Mesenchymal stem cell (in vitro differentiated cells and primary cell): ENCODE data around the gene ACAP1.
A peak's percentile ranks its signal among the peaks of the same experiment; 100 is the strongest.

Source experiments
- DNase-seq: peaks from one replicate; pipeline ENCODE4 v3.0.0-alpha.2; 2013
- H2AFZ ChIP-seq: one replicate; pipeline ENCODE4 v1.6.1; 2013; ENCODE audit warnings: low read depth, mild to moderate bottlenecking, control low read depth, inconsistent platforms, low read length, moderate library complexity
- H2AK5ac ChIP-seq: 2 replicates; pipeline ENCODE4 v1.6.1; 2013; ENCODE audit warnings: low read length, moderate library complexity, mild to moderate bottlenecking, inconsistent platforms; ENCODE audit not compliant: severe bottlenecking
- H2BK120ac ChIP-seq: one replicate; pipeline ENCODE4 v1.6.1; 2013; ENCODE audit warnings: low read depth, mild to moderate bottlenecking, inconsistent platforms, low read length, moderate library complexity
- H2BK12ac ChIP-seq, 2 experiments: one replicate each; pipeline ENCODE4 v1.6.1; 2013; ENCODE audit warnings: inconsistent platforms in 2 of 2, low read length in 2 of 2, mild to moderate bottlenecking in 2 of 2, moderate library complexity in 2 of 2, control low read depth in 1 of 2
- H2BK15ac ChIP-seq: one replicate; pipeline ENCODE4 v1.6.1; 2013; ENCODE audit warnings: mild to moderate bottlenecking, low read depth, inconsistent platforms; ENCODE audit not compliant: poor library complexity, severe bottlenecking
- H2BK5ac ChIP-seq: 2 replicates; pipeline ENCODE4 v1.6.1; 2013; ENCODE audit warnings: low read depth, mild to moderate bottlenecking, low read length, control low read depth, inconsistent platforms; ENCODE audit not compliant: poor library complexity, severe bottlenecking
- H3K14ac ChIP-seq, 2 experiments: one replicate each; pipeline ENCODE4 v1.6.1; 2013; ENCODE audit warnings: inconsistent platforms in 2 of 2, low read length in 2 of 2, control low read depth in 1 of 2, mild to moderate bottlenecking in 1 of 2, moderate library complexity in 1 of 2
- H3K18ac ChIP-seq, 2 experiments: one replicate each; pipeline ENCODE4 v1.6.1; 2013; ENCODE audit warnings: inconsistent platforms in 2 of 2, low read length in 2 of 2, control low read depth in 1 of 2, low read depth in 1 of 2, mild to moderate bottlenecking in 1 of 2
- H3K23ac ChIP-seq, 2 experiments: one replicate each; pipeline ENCODE4 v1.6.1; 2013; ENCODE audit warnings: inconsistent platforms in 2 of 2, low read length in 2 of 2, mild to moderate bottlenecking in 2 of 2, moderate library complexity in 2 of 2, control low read depth in 1 of 2
- H3K27ac ChIP-seq: 2 replicates; pipeline ENCODE4 v1.5.1; 2013; ENCODE audit warnings: mild to moderate bottlenecking, moderate library complexity, low read length, control low read depth, inconsistent platforms; ENCODE audit not compliant: poor library complexity, severe bottlenecking
- H3K27me3 ChIP-seq, 2 experiments: 2 replicates each; pipeline versions ENCODE4 v1.6.1 to v1.7.0; 2013; ENCODE audit warnings: low read length in 2 of 2, mild to moderate bottlenecking in 2 of 2, moderate library complexity in 2 of 2, control low read depth in 1 of 2, inconsistent platforms in 1 of 2; ENCODE audit not compliant: control insufficient read depth in 1 of 2, insufficient read depth in 1 of 2
- H3K36me3 ChIP-seq, 2 experiments: 2 replicates each; pipeline versions ENCODE4 v1.6.1 to v1.7.0; 2013; ENCODE audit warnings: low read length in 2 of 2, control low read depth in 1 of 2, inconsistent platforms in 1 of 2, low read depth in 1 of 2, mild to moderate bottlenecking in 1 of 2; ENCODE audit not compliant: insufficient read depth in 2 of 2, control insufficient read depth in 1 of 2
- H3K4ac ChIP-seq, 2 experiments: one replicate each; pipeline ENCODE4 v1.6.1; 2013; ENCODE audit warnings: inconsistent platforms in 2 of 2, low read length in 2 of 2, mild to moderate bottlenecking in 2 of 2, moderate library complexity in 2 of 2, control low read depth in 1 of 2, low read depth in 1 of 2
- H3K4me1 ChIP-seq: 2 replicates; pipeline ENCODE4 v1.6.1; 2013; ENCODE audit warnings: low read depth, low read length, control low read depth; ENCODE audit not compliant: control insufficient read depth, insufficient read depth
- H3K4me2 ChIP-seq: 2 replicates; pipeline ENCODE4 v1.6.1; 2013; ENCODE audit warnings: low read length, mild to moderate bottlenecking, inconsistent platforms; ENCODE audit not compliant: poor library complexity, severe bottlenecking
- H3K4me3 ChIP-seq, 2 experiments: 2 replicates each; pipeline versions ENCODE4 v1.5.1 to v1.7.0; 2013; ENCODE audit warnings: low read length in 2 of 2, mild to moderate bottlenecking in 2 of 2, control low read depth in 1 of 2, low read depth in 1 of 2; ENCODE audit not compliant: insufficient read depth in 1 of 2
- H3K79me1 ChIP-seq: replicated peaks from 2 replicates; pipeline ENCODE4 v1.6.1; 2013; ENCODE audit warnings: mild to moderate bottlenecking, control low read depth, low read length, inconsistent platforms; ENCODE audit not compliant: poor library complexity, severe bottlenecking
- H3K9ac ChIP-seq: 2 replicates; pipeline ENCODE4 v1.7.0; 2013; ENCODE audit warnings: mild to moderate bottlenecking, low read length, moderate library complexity
- H3K9me3 ChIP-seq: 2 replicates; pipeline ENCODE4 v1.7.0; 2013; ENCODE audit warnings: mild to moderate bottlenecking, low read length; ENCODE audit not compliant: control insufficient read depth
- H4K8ac ChIP-seq: one replicate; pipeline ENCODE4 v1.6.1; 2013; ENCODE audit warnings: inconsistent platforms, mild to moderate bottlenecking, low read length, moderate library complexity
- H4K91ac ChIP-seq: one replicate; pipeline ENCODE4 v1.6.1; 2013; ENCODE audit warnings: mild to moderate bottlenecking, low read length, inconsistent platforms
- WGBS: methylation state at CpG from one replicate; pipeline ENCODE4 v1.1.7; 2013; ENCODE audit warnings: mixed read lengths; 5-methylcytosine and 5-hydroxymethylcytosine counted together

Gene ACAP1

GRCh38 chr17:7327056-7327455 lies 9.3 kb upstream of the ACAP1 start:
- H3K14ac ChIP-seq: no peak overlapping the region
- no peak overlapping the region for H3K4me2 ChIP-seq
- no peak overlapping the region for H2BK15ac ChIP-seq
- H4K8ac ChIP-seq: no peak overlapping the region
- no peak overlapping the region for H2BK120ac ChIP-seq
- H3K9me3 ChIP-seq: no peaks in the 10 kb centered on the region
- peaks cover 45 to 51% of the 10 kb centered on the region in 2 experiments for H3K36me3 ChIP-seq
- no peak overlapping the region for H4K91ac ChIP-seq
- no peak overlapping the region for H2AFZ ChIP-seq
- no peak overlapping the region for H2AK5ac ChIP-seq
- no peak for DNase-seq
- H2BK12ac ChIP-seq: no peak overlapping the region
- H3K27ac ChIP-seq: no peak overlapping the region
- H3K4ac ChIP-seq: no peak overlapping the region
- H3K9ac ChIP-seq: peak overlapping the region; percentile 93
- H3K27me3 ChIP-seq: no peaks in the 10 kb centered on the region
- H3K79me1 ChIP-seq: peaks cover 44% of the 10 kb centered on the region
- H3K4me3 ChIP-seq: no peak overlapping the region
- 100% methylated on average over 6 of the region's 7 CpGs for WGBS
- H3K4me1 ChIP-seq: peaks cover 19% of the 10 kb centered on the region
- no peak overlapping the region for H3K18ac ChIP-seq
- H2BK5ac ChIP-seq: no peak overlapping the region
- no peak overlapping the region for H3K23ac ChIP-seq

GRCh38 chr17:7327501-7327900 lies 8.8 kb upstream of the ACAP1 start:
- no peak overlapping the region for H2BK12ac ChIP-seq
- H3K79me1 ChIP-seq: peaks cover 42% of the 10 kb centered on the region
- H3K36me3 ChIP-seq: peaks cover 40 to 46% of the 10 kb centered on the region in 2 experiments
- no peak for DNase-seq
- peak overlapping the region in 1 of 2 experiments; percentile 100 for H3K4me3 ChIP-seq
- H4K8ac ChIP-seq: no peak overlapping the region
- no peaks in the 10 kb centered on the region for H3K27me3 ChIP-seq
- no peak overlapping the region for H2BK15ac ChIP-seq
- H2AK5ac ChIP-seq: no peak overlapping the region
- peak overlapping the region; percentile 93 for H3K9ac ChIP-seq
- 95% methylated on average over 17 of the region's 17 CpGs for WGBS
- H3K9me3 ChIP-seq: no peaks in the 10 kb centered on the region
- H2AFZ ChIP-seq: no peak overlapping the region
- H3K23ac ChIP-seq: no peak overlapping the region
- H3K14ac ChIP-seq: no peak overlapping the region
- H3K27ac ChIP-seq: no peak overlapping the region
- no peak overlapping the region for H2BK120ac ChIP-seq
- peak overlapping the region; percentile 16 for H4K91ac ChIP-seq
- no peak overlapping the region for H3K4ac ChIP-seq
- peaks cover 19% of the 10 kb centered on the region for H3K4me1 ChIP-seq
- H3K4me2 ChIP-seq: peak overlapping the region; percentile 17
- no peak overlapping the region for H3K18ac ChIP-seq
- no peak overlapping the region for H2BK5ac ChIP-seq

- Histone ChIP-seq H3K9ac (peak overlapping the region; percentile 93), H4K8ac (no peak overlapping the region), H3K9me3 (no peaks in the 10 kb centered on the region), H2AFZ (no peak overlapping the region), H3K4ac (no peak overlapping the region), H3K4me1 (peaks cover 19% of the 10 kb centered on the region), H3K79me1 (peaks cover 37% of the 10 kb centered on the region), H3K14ac (no peak overlapping the region), H4K91ac (no peak overlapping the region), H3K27me3 (no peaks in the 10 kb centered on the region), H2BK5ac (no peak overlapping the region), H2AK5ac (no peak overlapping the region), H3K18ac (no peak overlapping the region), H3K4me2 (peak overlapping the region; percentile 17), H2BK15ac (no peak overlapping the region), H2BK120ac (no peak overlapping the region), H2BK12ac (no peak overlapping the region), H3K27ac (no peak overlapping the region), H3K23ac (no peak overlapping the region), H3K4me3 (peak overlapping the region in 1 of 2 experiments; percentile 100), H3K36me3 (peaks cover 35 to 41% of the 10 kb centered on the region in 2 experiments)
- DNase-seq: no peak
- WGBS: 100% methylated on average over 1 of the region's 1 CpG
Observed at GRCh38 chr17:7328009-7328408, 8.3 kb upstream of the ACAP1 start.

GRCh38 chr17:7328840-7329373 lies 7.4 kb upstream of the ACAP1 start, which contains the start of gene NEURL4:
Gene NEURL4, minus strand, starts transcription at chr17:7329335. Its CDS starts 23 bp downstream, at chr17:7329312.
- Histone ChIP-seq H3K4me1 (peaks cover 19% of the 10 kb centered on the region), H3K36me3 (peaks cover 28 to 32% of the 10 kb centered on the region in 2 experiments), H3K27me3 (no peaks in the 10 kb centered on the region), H2BK15ac (peak within 1 kb of the TSS; percentile 50), H3K4ac (peak within 1 kb of the TSS in 1 of 2 experiments; percentile 81), H3K79me1 (peaks cover 29% of the 10 kb centered on the region), H3K4me3 (peak within 1 kb of the TSS; percentile 76 to 100), H3K18ac (peak within 1 kb of the TSS; percentile 64 to 91), H4K8ac (peak within 1 kb of the TSS; percentile 90), H2BK120ac (no peak within 1 kb of the TSS), H3K4me2 (peak within 1 kb of the TSS; percentile 97), H2AFZ (peak within 1 kb of the TSS; percentile 79), H3K23ac (no peak within 1 kb of the TSS), H4K91ac (peak within 1 kb of the TSS; percentile 91), H3K27ac (peak within 1 kb of the TSS; percentile 88), H3K14ac (peak within 1 kb of the TSS in 1 of 2 experiments; percentile 46), H2AK5ac (no peak within 1 kb of the TSS), H3K9me3 (no peaks in the 10 kb centered on the region), H2BK5ac (peak within 1 kb of the TSS; percentile 48), H2BK12ac (peak within 1 kb of the TSS in 1 of 2 experiments; percentile 75), H3K9ac (peak within 1 kb of the TSS; percentile 93)
- WGBS: under 1% methylated on average over 34 of the region's 50 CpGs
- DNase-seq: peak; percentile 59
